ENCODE results near the gene COX5B. TPM values are rescaled to one million over a fixed set of nuclear protein-coding genes. Genes with fewer than 3 reads are reported as not detected.

Gene COX5B
- total and polyA plus RNA-seq, 9 of the 15 experiments (the other 6 are each of a cell fraction or from before 2014, with no cell fraction given) = 154 to 1,424 (median 487) TPM

DNA sequence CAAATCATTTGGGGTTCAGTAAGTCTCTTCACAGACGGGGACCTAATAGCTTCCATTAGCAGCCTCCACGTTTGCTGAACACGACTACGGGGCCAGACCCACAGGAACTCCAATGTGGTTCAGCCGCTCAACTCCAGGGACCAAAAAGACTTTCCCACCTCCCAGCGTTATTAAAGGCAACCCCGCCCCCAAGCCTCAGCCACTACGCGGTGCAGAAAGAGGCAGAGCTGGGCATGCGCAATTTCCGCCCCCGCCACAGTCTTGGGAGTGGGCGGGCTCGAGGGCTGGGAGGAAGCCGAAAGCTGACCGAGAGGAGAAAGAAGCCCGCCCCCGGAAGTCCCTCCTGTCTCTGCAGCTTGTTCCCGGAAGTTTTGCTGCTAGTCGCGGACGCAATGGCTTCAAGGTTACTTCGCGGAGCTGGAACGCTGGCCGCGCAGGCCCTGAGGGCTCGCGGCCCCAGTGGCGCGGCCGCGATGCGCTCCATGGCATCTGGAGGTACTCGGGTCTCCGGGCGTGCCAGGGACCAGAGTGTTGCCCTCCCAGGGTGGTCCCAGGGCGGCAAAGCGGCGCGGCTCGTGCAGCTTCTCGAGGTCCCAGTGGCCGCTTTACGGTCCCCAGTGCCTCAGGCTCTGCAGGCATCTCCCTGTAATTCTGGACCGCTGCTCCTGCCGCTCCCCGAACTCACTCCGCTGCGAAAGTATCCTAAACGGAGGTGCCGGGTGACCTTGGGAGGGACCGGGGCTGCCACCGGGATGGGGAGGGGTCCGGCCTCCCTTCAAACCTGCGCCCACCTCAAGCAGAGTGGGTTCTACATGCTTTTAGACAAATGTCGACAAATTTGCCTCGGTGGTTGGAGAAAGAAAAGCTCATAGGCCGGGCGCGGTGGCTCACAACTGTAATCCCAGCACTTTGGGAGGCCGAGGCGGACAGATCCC, at the start of gene COX5B (continued):
- TF ChIP-seq, protein P1, sequence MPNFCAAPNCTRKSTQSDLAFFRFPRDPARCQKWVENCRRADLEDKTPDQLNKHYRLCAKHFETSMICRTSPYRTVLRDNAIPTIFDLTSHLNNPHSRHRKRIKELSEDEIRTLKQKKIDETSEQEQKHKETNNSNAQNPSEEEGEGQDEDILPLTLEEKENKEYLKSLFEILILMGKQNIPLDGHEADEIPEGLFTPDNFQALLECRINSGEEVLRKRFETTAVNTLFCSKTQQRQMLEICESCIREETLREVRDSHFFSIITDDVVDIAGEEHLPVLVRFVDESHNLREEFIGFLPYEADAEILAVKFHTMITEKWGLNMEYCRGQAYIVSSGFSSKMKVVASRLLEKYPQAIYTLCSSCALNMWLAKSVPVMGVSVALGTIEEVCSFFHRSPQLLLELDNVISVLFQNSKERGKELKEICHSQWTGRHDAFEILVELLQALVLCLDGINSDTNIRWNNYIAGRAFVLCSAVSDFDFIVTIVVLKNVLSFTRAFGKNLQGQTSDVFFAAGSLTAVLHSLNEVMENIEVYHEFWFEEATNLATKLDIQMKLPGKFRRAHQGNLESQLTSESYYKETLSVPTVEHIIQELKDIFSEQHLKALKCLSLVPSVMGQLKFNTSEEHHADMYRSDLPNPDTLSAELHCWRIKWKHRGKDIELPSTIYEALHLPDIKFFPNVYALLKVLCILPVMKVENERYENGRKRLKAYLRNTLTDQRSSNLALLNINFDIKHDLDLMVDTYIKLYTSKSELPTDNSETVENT (CRISPR knock-in tag; IDR thresholded peaks at IDR 0.05) = no peak; the same call in 1 of the 2 replicates
- no peak for TF ChIP-seq POLR3G (IDR thresholded peaks at IDR 0.05; ENCODE audit: extremely low read depth, insufficient read length, insufficient replicate concordance)
- no peak for TF ChIP-seq NFE2L1 (tag; IDR thresholded peaks at IDR 0.05; ENCODE audit: borderline replicate concordance, low read depth)
- TF ChIP-seq, protein P2, sequence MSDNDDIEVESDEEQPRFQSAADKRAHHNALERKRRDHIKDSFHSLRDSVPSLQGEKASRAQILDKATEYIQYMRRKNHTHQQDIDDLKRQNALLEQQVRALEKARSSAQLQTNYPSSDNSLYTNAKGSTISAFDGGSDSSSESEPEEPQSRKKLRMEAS (CRISPR knock-in tag; IDR thresholded peaks at IDR 0.05) = peak; percentile 55
- no peak for TF ChIP-seq ZNF384 (IDR thresholded peaks at IDR 0.05; ENCODE audit: low read depth, low read length)
- peak; percentile 54 for TF ChIP-seq CCNT2 (IDR thresholded peaks at IDR 0.05; ENCODE audit: borderline replicate concordance, extremely low read depth, insufficient read length, low read depth, low read length)
- TF ChIP-seq, protein P3, sequence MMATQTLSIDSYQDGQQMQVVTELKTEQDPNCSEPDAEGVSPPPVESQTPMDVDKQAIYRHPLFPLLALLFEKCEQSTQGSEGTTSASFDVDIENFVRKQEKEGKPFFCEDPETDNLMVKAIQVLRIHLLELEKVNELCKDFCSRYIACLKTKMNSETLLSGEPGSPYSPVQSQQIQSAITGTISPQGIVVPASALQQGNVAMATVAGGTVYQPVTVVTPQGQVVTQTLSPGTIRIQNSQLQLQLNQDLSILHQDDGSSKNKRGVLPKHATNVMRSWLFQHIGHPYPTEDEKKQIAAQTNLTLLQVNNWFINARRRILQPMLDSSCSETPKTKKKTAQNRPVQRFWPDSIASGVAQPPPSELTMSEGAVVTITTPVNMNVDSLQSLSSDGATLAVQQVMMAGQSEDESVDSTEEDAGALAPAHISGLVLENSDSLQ (IDR thresholded peaks at IDR 0.05) = peak; percentile 43; the same call in 1 of the 2 replicates
- TF ChIP-seq, protein P4, sequence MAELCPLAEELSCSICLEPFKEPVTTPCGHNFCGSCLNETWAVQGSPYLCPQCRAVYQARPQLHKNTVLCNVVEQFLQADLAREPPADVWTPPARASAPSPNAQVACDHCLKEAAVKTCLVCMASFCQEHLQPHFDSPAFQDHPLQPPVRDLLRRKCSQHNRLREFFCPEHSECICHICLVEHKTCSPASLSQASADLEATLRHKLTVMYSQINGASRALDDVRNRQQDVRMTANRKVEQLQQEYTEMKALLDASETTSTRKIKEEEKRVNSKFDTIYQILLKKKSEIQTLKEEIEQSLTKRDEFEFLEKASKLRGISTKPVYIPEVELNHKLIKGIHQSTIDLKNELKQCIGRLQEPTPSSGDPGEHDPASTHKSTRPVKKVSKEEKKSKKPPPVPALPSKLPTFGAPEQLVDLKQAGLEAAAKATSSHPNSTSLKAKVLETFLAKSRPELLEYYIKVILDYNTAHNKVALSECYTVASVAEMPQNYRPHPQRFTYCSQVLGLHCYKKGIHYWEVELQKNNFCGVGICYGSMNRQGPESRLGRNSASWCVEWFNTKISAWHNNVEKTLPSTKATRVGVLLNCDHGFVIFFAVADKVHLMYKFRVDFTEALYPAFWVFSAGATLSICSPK (IDR thresholded peaks at IDR 0.05; ENCODE audit: borderline replicate concordance) = no peak
- peak; percentile 96 for TF ChIP-seq POLR2A (conservative IDR thresholded peaks at IDR 0.05)
- peak in 1 of 2 experiments; percentile 65; a peak in 1 of 4 replicates for TF ChIP-seq TEAD1 (CRISPR knock-in tag; IDR thresholded peaks at IDR 0.05)
- TF ChIP-seq ZNF644 (tag; IDR thresholded peaks at IDR 0.05; ENCODE audit: low read depth) = no peak
- TF ChIP-seq FIP1L1 (IDR thresholded peaks at IDR 0.05; ENCODE audit: low read depth, low read length, poor library complexity, severe bottlenecking) = peak; percentile 70
- TF ChIP-seq CXXC5 (CRISPR knock-in tag; IDR thresholded peaks at IDR 0.05) = peak; percentile 66; the same call in 1 of the 2 replicates
- no peak for TF ChIP-seq HMG20B (CRISPR knock-in tag; IDR thresholded peaks at IDR 0.05)
- TF ChIP-seq, protein P5, sequence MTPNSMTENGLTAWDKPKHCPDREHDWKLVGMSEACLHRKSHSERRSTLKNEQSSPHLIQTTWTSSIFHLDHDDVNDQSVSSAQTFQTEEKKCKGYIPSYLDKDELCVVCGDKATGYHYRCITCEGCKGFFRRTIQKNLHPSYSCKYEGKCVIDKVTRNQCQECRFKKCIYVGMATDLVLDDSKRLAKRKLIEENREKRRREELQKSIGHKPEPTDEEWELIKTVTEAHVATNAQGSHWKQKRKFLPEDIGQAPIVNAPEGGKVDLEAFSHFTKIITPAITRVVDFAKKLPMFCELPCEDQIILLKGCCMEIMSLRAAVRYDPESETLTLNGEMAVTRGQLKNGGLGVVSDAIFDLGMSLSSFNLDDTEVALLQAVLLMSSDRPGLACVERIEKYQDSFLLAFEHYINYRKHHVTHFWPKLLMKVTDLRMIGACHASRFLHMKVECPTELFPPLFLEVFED (CRISPR knock-in tag; conservative IDR thresholded peaks at IDR 0.05) = no peak
- TF ChIP-seq, protein P6, sequence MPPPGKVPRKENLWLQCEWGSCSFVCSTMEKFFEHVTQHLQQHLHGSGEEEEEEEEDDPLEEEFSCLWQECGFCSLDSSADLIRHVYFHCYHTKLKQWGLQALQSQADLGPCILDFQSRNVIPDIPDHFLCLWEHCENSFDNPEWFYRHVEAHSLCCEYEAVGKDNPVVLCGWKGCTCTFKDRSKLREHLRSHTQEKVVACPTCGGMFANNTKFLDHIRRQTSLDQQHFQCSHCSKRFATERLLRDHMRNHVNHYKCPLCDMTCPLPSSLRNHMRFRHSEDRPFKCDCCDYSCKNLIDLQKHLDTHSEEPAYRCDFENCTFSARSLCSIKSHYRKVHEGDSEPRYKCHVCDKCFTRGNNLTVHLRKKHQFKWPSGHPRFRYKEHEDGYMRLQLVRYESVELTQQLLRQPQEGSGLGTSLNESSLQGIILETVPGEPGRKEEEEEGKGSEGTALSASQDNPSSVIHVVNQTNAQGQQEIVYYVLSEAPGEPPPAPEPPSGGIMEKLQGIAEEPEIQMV (tag; conservative IDR thresholded peaks at IDR 0.05; ENCODE audit: low read depth) = no peak; the same call in 1 of the 2 replicates
- no peak for TF ChIP-seq ZNF431 (CRISPR knock-in tag; IDR thresholded peaks at IDR 0.05)

Measured in K562 (cell line).